GM12878 (cell line): ENCODE data around the gene NAB1. TPM values are rescaled to one million over a fixed set of nuclear protein-coding genes. Genes with fewer than 3 reads are reported as not detected.

Experiments used
- ATAC-seq: fragments of 200-7000 bp; cut with Tn5 transposase; 3 replicates; pipeline ENCODE4 v1.9.1; 2020; ENCODE audit warnings: mild to moderate bottlenecking, moderate library complexity
- BruUV-seq: library from RNA; stranded (reverse); fragments of 400-500 nt; replicated peaks from 2 replicates; lab custom pipeline; 2021; lab: Mats Ljungman, UMichigan
- CTCF ChIA-PET: fragments of 300-600 bp; sonication (Branson Sonifier 250); formaldehyde crosslinking; extraction: SDS; loops from one replicate; lab custom pipeline; 2021; ENCODE audit warnings: inconsistent platforms; lab: Yijun Ruan, JAX
- POLR2A ChIA-PET: fragments of 350-600 bp; formaldehyde crosslinking; extraction: SDS; loops from one replicate; lab custom pipeline; 2021; ENCODE audit warnings: inconsistent platforms; lab: Charles Lee
- RAD21 ChIA-PET: fragments of 300-600 bp; sonication (Branson Sonifier 250); formaldehyde crosslinking; loops from one replicate; lab custom pipeline; 2023; ENCODE audit warnings: antibody characterized with exemption; ENCODE audit not compliant: unreplicated experiment; lab: Charles Lee
- SMC1A ChIA-PET: fragments of 300-600 bp; sonication (Branson Sonifier 250); formaldehyde crosslinking; loops from one replicate; lab custom pipeline; 2023; ENCODE audit not compliant: unreplicated experiment, uncharacterized antibody; lab: Charles Lee
- DNase-seq: peaks from one replicate; pipeline ENCODE4 v3.0.0-alpha.2; 2011; ENCODE audit warnings: low read depth, low spot score
- FAIRE-seq: peaks from 3 replicates; lab custom pipeline; 2011; peaks lifted over from hg19 to GRCh38; lab: Jason Lieb, UNC
- H2AFZ ChIP-seq: 2 replicates; pipeline ENCODE4 v1.6.0; 2011; ENCODE audit warnings: low read depth, low read length, control low read depth; ENCODE audit not compliant: control insufficient read depth
- H3K27ac ChIP-seq: 2 replicates; pipeline ENCODE4 v1.5.1; 2011; ENCODE audit warnings: control low read depth; ENCODE audit not compliant: control insufficient read depth, insufficient read depth
- H3K27me3 ChIP-seq, 2 experiments: replicated peaks in 1 of 2; 2 replicates each; pipeline versions ENCODE4 v1.6.0 to v1.6.1; 2011; ENCODE audit warnings: low read length in 1 of 2; ENCODE audit not compliant: control insufficient read depth in 2 of 2, insufficient read depth in 2 of 2
- H3K36me3 ChIP-seq, 2 experiments: 2 replicates each; pipeline ENCODE4 v1.5.1; 2011; ENCODE audit warnings: low read length in 1 of 2; ENCODE audit not compliant: control insufficient read depth in 2 of 2, insufficient read depth in 2 of 2
- H3K4me1 ChIP-seq: 2 replicates; pipeline ENCODE4 v1.6.1; 2011; ENCODE audit warnings: mild to moderate bottlenecking, low read length, moderate library complexity, mixed read lengths; ENCODE audit not compliant: control insufficient read depth, insufficient read depth
- H3K4me2 ChIP-seq: 2 replicates; pipeline ENCODE4 v1.6.0; 2011; ENCODE audit warnings: control low read depth; ENCODE audit not compliant: control insufficient read depth, insufficient read depth
- H3K4me3 ChIP-seq: fragments of 200-600 bp; sonication (generic); 2 replicates; pipeline ENCODE4 v1.5.1; 2016
- H3K79me2 ChIP-seq: 2 replicates; pipeline ENCODE4 v1.6.0; 2011; ENCODE audit warnings: low read length; ENCODE audit not compliant: control insufficient read depth, insufficient read depth
- H3K9ac ChIP-seq: 2 replicates; pipeline ENCODE4 v1.8.0; 2011; ENCODE audit warnings: low read length, control low read depth, mixed read lengths; ENCODE audit not compliant: control insufficient read depth, insufficient read depth
- H3K9me3 ChIP-seq: replicated peaks from 3 replicates; pipeline ENCODE4 v1.5.1; 2011; ENCODE audit warnings: mild to moderate bottlenecking, low read length; ENCODE audit not compliant: control insufficient read depth, insufficient read depth
- H4K20me1 ChIP-seq: 2 replicates; pipeline ENCODE4 v1.6.0; 2011; ENCODE audit not compliant: control insufficient read depth, insufficient read depth
- BHLHE40 ChIP-seq, 2 experiments: fragments of 450-650 bp in 1 of 2; IDR thresholded peaks; 2 replicates each; pipeline ENCODE4 v1.6.1; 2011 to 2017; ENCODE audit warnings: low read depth in 2 of 2, borderline replicate concordance in 1 of 2, improper control_type of control experiment in 1 of 2, low read length in 1 of 2, mild to moderate bottlenecking in 1 of 2
- CREM ChIP-seq: IDR thresholded peaks from 2 replicates; pipeline ENCODE4 v1.6.1; 2014; ENCODE audit warnings: antibody characterized with exemption, low read depth
- MTA2 ChIP-seq: fragments of 450-650 bp; IDR thresholded peaks from 2 replicates; pipeline ENCODE4 v1.6.1; 2016; ENCODE audit warnings: low read depth, mild to moderate bottlenecking, moderate library complexity
- NFIC ChIP-seq: IDR thresholded peaks from 2 replicates; pipeline ENCODE4 v1.6.1; 2012; ENCODE audit warnings: low read depth, mild to moderate bottlenecking, inconsistent platforms, low read length, moderate library complexity
- NR2F1 ChIP-seq: fragments of 450-650 bp; conservative IDR thresholded peaks from 2 replicates; pipeline ENCODE4 v1.6.1; 2017; ENCODE audit warnings: mild to moderate bottlenecking
- POLR2AphosphoS2 ChIP-seq: IDR thresholded peaks from 2 replicates; pipeline ENCODE4 v1.6.1; 2011; ENCODE audit warnings: low read depth, mild to moderate bottlenecking, low read length, improper control_type of control experiment, moderate library complexity
- RBBP5 ChIP-seq: fragments of 200-600 bp; sonication (generic); conservative IDR thresholded peaks from 2 replicates; pipeline ENCODE4 v1.6.1; 2016
- SIX5 ChIP-seq: IDR thresholded peaks from 2 replicates; pipeline ENCODE4 v1.6.1; 2011; ENCODE audit warnings: mild to moderate bottlenecking, low read depth, low read length, moderate library complexity; ENCODE audit not compliant: severe bottlenecking
- SRF ChIP-seq, 2 experiments: IDR thresholded peaks; 2 replicates each; pipeline ENCODE4 v1.6.1; 2011; ENCODE audit warnings: low read depth in 2 of 2, low read length in 2 of 2, mild to moderate bottlenecking in 1 of 2, moderate library complexity in 1 of 2
- WGBS: methylation state at CpG from one replicate; pipeline ENCODE4 v1.1.6; 2016; ENCODE audit warnings: low lambda C conversion rate; ENCODE audit not compliant: insufficient replicate concordance, insufficient coverage; ENCODE audit errors: missing lambda C conversion rate; 5-methylcytosine and 5-hydroxymethylcytosine counted together
- in situ Hi-C: fragments of 300-500 bp; cut with MboI; formaldehyde crosslinking; loops from 9 replicates; pipeline ENCODE4 v1.14.3; 2018; ENCODE audit warnings: mixed read lengths
- intact Hi-C: fragments of 100-400 bp; cut with micrococcal nuclease; formaldehyde crosslinking; loops from one replicate; pipeline ENCODE4 v1.14.2; 2022; ENCODE audit not compliant: unreplicated experiment
- polyA plus RNA-seq, 11 experiments: library from polyadenylated mRNA; depleted of rRNA in 4 of 11; unstranded in 6 of 11; stranded (reverse) in 5 of 11; fragments of >200 nt; fragmentation: Nextera tagmentation in 4 of 11; fragmentation: Illumina TruSeq in 1 of 11; extraction: Ambion mirVana in 4 of 11; extraction: Trizol in 1 of 11; gene quantifications; 1 replicate in 1 of 11; 2 replicates in 10 of 11; pipeline versions ENCODE4 v1.2.1 to v1.2.3, GENCODE V29; 2011 to 2016; ENCODE audit warnings: inconsistent platforms in 2 of 11, missing spikeins in 2 of 11, low read depth in 1 of 11
- total RNA-seq, 4 experiments: library from RNA; depleted of rRNA in 3 of 4; stranded (reverse); fragments of >200 nt in 3 of 4; fragmentation: Illumina TruSeq in 1 of 4; extraction: Trizol in 1 of 4; gene quantifications; 2 replicates each; pipeline versions ENCODE4 v1.2.1 to v1.2.3, GENCODE V29; 2013 to 2021
- TF ChIP-seq, protein P1 (sequence below): IDR thresholded peaks from 2 replicates; pipeline ENCODE4 v1.6.1; 2011; ENCODE audit warnings: borderline replicate concordance, low read depth, mild to moderate bottlenecking, moderate library complexity, low read length; ENCODE audit not compliant: insufficient read depth, poor library complexity, severe bottlenecking

Gene NAB1
- total and polyA plus RNA-seq, 10 of the 15 experiments (the other 5 are each of a cell fraction or from before 2014, with no cell fraction given), result 4.5 to 39.6 (median 23.0) TPM

DNA sequence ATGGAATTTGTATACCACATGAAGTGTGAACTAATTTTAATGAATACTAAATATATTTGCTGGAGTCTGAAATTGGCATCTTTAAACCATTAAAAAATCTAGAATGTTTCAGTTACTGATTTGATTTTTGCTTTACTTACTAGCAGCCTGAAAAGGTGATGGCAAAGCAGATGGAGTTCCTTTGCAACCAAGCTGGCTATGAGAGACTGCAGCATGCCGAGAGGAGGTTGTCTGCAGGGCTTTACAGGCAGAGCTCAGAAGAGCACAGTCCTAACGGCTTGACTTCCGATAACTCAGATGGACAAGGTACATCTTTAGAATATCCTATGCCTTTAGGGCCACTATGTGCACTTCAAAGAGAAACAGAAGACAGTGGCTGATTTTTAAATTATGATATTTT lies 36.5 kb downstream of the NAB1 start:
- H4K20me1 ChIP-seq, result no peaks in the 10 kb centered on the region
- peaks cover 5% of the 10 kb centered on the region for H3K4me1 ChIP-seq
- H3K9me3 ChIP-seq, result no peaks in the 10 kb centered on the region
- no peak overlapping the region for H3K4me3 ChIP-seq
- ATAC-seq (no peak), FAIRE-seq (no peak), DNase-seq (no peak)
- ChIA-PET RAD21 (interaction anchor here (1.2 kb wide), 1 partner anchor 19 kb away, joined by 4 read pairs; no protein-coding TSS in a partner anchor), POLR2A (interaction anchor here (0.7 to 2.1 kb wide), 2 partner anchors 8 to 11 kb away, joined by 4 to 6 read pairs; no protein-coding TSS in a partner anchor), CTCF (interaction anchor here (1.5 to 13.0 kb wide), 2 partner anchors 9 to 11 kb away, joined by 4 to 283 read pairs; no protein-coding TSS in a partner anchor), SMC1A (interaction anchor here (1.5 to 14.3 kb wide), 2 partner anchors 11 to 12 kb away, joined by 3 to 385 read pairs; no protein-coding TSS in a partner anchor)
- no peak overlapping the region for H2AFZ ChIP-seq
- intact Hi-C loops, result no loop called here
- no peak overlapping the region for H3K9ac ChIP-seq
- BruUV-seq, result no TSS peak
- H3K27me3 ChIP-seq, result no peaks in the 10 kb centered on the region
- TF ChIP-seq NR2F1, result no peak
- no peak for TF ChIP-seq POLR2AphosphoS2
- WGBS, result 95% methylated on average over 3 of the region's 3 CpGs
- H3K36me3 ChIP-seq, result peaks cover 0 to 3% of the 10 kb centered on the region in 2 experiments; a peak in 2 of 4 replicates
- in situ Hi-C loops, result no loop called here
- no peak overlapping the region for H3K4me2 ChIP-seq
- H3K27ac ChIP-seq, result no peak overlapping the region
- peaks cover 7% of the 10 kb centered on the region for H3K79me2 ChIP-seq

GRCh38 chr2:190693533-190694232 lies 44.8 kb downstream of the NAB1 start:
- peak; percentile 71 for ATAC-seq
- Histone ChIP-seq H3K36me3 (peaks cover 0 to 3% of the 10 kb centered on the region in 2 experiments; a peak in 1 of 4 replicates), H3K27ac (peak overlapping the region; percentile 46), H3K4me1 (peaks cover 18% of the 10 kb centered on the region), H3K4me3 (no peak overlapping the region), H3K27me3 (no peaks in the 10 kb centered on the region), H3K9me3 (no peaks in the 10 kb centered on the region), H2AFZ (peak overlapping the region; percentile 15; the same call in 1 of the 2 replicates), H3K9ac (peak overlapping the region; percentile 12; the same call in 1 of the 2 replicates), H3K79me2 (no peaks in the 10 kb centered on the region), H3K4me2 (peak overlapping the region; percentile 59), H4K20me1 (no peaks in the 10 kb centered on the region)
- intact Hi-C loops (loop anchor here (2.0 kb wide), 1 partner anchor 25 kb away; no protein-coding TSS in a partner anchor), in situ Hi-C loops (no loop called here)
- ChIA-PET CTCF (interaction anchor here (0.9 to 19.0 kb wide), 16 partner anchors 11 to 253 kb away, joined by 3 to 283 read pairs (median 5); partner anchors contain the start of gene NEMP2), SMC1A (interaction anchor here (0.7 to 19.8 kb wide), 21 partner anchors 10 to 317 kb away, joined by 3 to 385 read pairs (median 4); partner anchors contain the start of gene NAB1), RAD21 (interaction anchor here (1.0 to 10.1 kb wide), 14 partner anchors 10 to 310 kb away, joined by 3 to 178 read pairs (median 5); partner anchors contain the start of gene NEMP2), POLR2A (interaction anchor here (0.6 to 5.0 kb wide), 14 partner anchors 9 to 188 kb away, joined by 3 to 29 read pairs (median 6); partner anchors contain the start of gene NEMP2)
- DNase-seq, result no peak
- BruUV-seq, result no TSS peak
- 18% methylated on average over 2 of the region's 2 CpGs for WGBS
- FAIRE-seq, result no peak
- no peak for TF ChIP-seq SIX5
- peak; percentile 44; the same call in 1 of the 2 replicates for TF ChIP-seq CREM
- TF ChIP-seq MTA2, result peak; percentile 79
- TF ChIP-seq, protein P1, sequence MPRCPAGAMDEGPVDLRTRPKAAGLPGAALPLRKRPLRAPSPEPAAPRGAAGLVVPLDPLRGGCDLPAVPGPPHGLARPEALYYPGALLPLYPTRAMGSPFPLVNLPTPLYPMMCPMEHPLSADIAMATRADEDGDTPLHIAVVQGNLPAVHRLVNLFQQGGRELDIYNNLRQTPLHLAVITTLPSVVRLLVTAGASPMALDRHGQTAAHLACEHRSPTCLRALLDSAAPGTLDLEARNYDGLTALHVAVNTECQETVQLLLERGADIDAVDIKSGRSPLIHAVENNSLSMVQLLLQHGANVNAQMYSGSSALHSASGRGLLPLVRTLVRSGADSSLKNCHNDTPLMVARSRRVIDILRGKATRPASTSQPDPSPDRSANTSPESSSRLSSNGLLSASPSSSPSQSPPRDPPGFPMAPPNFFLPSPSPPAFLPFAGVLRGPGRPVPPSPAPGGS, result no peak
- no peak for TF ChIP-seq SRF (IDR thresholded peaks at IDR 0.05; ENCODE audit: low read depth in 2 of 2, low read length in 2 of 2)
- TF ChIP-seq BHLHE40 (IDR thresholded peaks at IDR 0.05; ENCODE audit: borderline replicate concordance in 1 of 2, low read depth in 2 of 2, low read length in 1 of 2), result no peak
- peak; percentile 74 for TF ChIP-seq NFIC
- TF ChIP-seq RBBP5, result no peak
